ENCODE measurements around the gene SLC9A3. TPM values are rescaled to one million over a fixed set of nuclear protein-coding genes. Genes with fewer than 3 reads are reported as not detected.

The SLC9A3 gene
- total RNA-seq, 1 experiment from 2014 or later, result 3.6 TPM

GRCh38 chr5:534743-535671 lies 10.8 kb upstream of the SLC9A3 start:
- peaks cover 14% of the 10 kb centered on the region for H3K27me3 ChIP-seq
- H3K9me3 ChIP-seq, result no peaks in the 10 kb centered on the region
- no peak for DNase-seq
- no peak overlapping the region for H3K4me3 ChIP-seq
- no peaks in the 10 kb centered on the region for H3K36me3 ChIP-seq

- peaks cover 22% of the 10 kb centered on the region for H3K27me3 ChIP-seq
- DNase-seq, result no peak
- no peaks in the 10 kb centered on the region for H3K36me3 ChIP-seq
- no peak overlapping the region for H3K4me3 ChIP-seq
- no peaks in the 10 kb centered on the region for H3K9me3 ChIP-seq
Observed at GRCh38 chr5:533955-534742, 9.9 kb upstream of the SLC9A3 start.

- no peak for DNase-seq
- Histone ChIP-seq H3K36me3 (no peaks in the 10 kb centered on the region), H3K4me3 (no peak overlapping the region), H3K27me3 (peaks cover 24% of the 10 kb centered on the region), H3K9me3 (no peaks in the 10 kb centered on the region)
Observed at GRCh38 chr5:533243-533954, 9.2 kb upstream of the SLC9A3 start.

- Histone ChIP-seq H3K9me3 (no peaks in the 10 kb centered on the region), H3K4me3 (no peak overlapping the region), H3K36me3 (no peaks in the 10 kb centered on the region), H3K27me3 (peaks cover 27% of the 10 kb centered on the region)
- no peak for DNase-seq
Observed at GRCh38 chr5:532521-533242, 8.4 kb upstream of the SLC9A3 start.

- peaks cover 33% of the 10 kb centered on the region for H3K27me3 ChIP-seq
- no peaks in the 10 kb centered on the region for H3K9me3 ChIP-seq
- H3K36me3 ChIP-seq, result no peaks in the 10 kb centered on the region
- DNase-seq, result no peak
- H3K4me3 ChIP-seq, result no peak overlapping the region
Observed at GRCh38 chr5:531749-532315, 7.6 kb upstream of the SLC9A3 start.

GRCh38 chr5:531101-531748 lies 7.0 kb upstream of the SLC9A3 start:
- H3K27me3 ChIP-seq, result peaks cover 39% of the 10 kb centered on the region
- DNase-seq, result no peak

GRCh38 chr5:530001-530955 lies 6.0 kb upstream of the SLC9A3 start:
- DNase-seq, result no peak
- H3K36me3 ChIP-seq, result no peaks in the 10 kb centered on the region
- H3K4me3 ChIP-seq, result no peak overlapping the region
- peaks cover 49% of the 10 kb centered on the region for H3K27me3 ChIP-seq
- no peaks in the 10 kb centered on the region for H3K9me3 ChIP-seq

More at GRCh38 chr5:531101-531748, 7.0 kb upstream of the SLC9A3 start:
- Histone ChIP-seq H3K4me3 (no peak overlapping the region), H3K36me3 (no peaks in the 10 kb centered on the region), H3K9me3 (no peaks in the 10 kb centered on the region)

GRCh38 chr5:528629-529511 lies 4.6 kb upstream of the SLC9A3 start:
- Histone ChIP-seq H3K36me3 (no peaks in the 10 kb centered on the region), H3K27me3 (peaks cover 58% of the 10 kb centered on the region), H3K9me3 (no peaks in the 10 kb centered on the region), H3K4me3 (no peak overlapping the region)
- no peak for DNase-seq

- H3K9me3 ChIP-seq, result no peaks in the 10 kb centered on the region
- H3K4me3 ChIP-seq, result no peak overlapping the region
- H3K27me3 ChIP-seq, result peaks cover 67% of the 10 kb centered on the region
- no peak for DNase-seq
- H3K36me3 ChIP-seq, result no peaks in the 10 kb centered on the region
Observed at GRCh38 chr5:527646-528628, 3.7 kb upstream of the SLC9A3 start.

GRCh38 chr5:526456-527088 lies 2.3 kb upstream of the SLC9A3 start:
- Histone ChIP-seq H3K27me3 (peaks cover 68% of the 10 kb centered on the region), H3K9me3 (no peaks in the 10 kb centered on the region), H3K4me3 (no peak overlapping the region), H3K36me3 (no peaks in the 10 kb centered on the region)
- DNase-seq, result no peak

GRCh38 chr5:525916-526315 lies 1.7 kb upstream of the SLC9A3 start:
- Histone ChIP-seq H3K27me3 (peaks cover 63% of the 10 kb centered on the region), H3K36me3 (no peaks in the 10 kb centered on the region), H3K4me3 (no peak overlapping the region), H3K9me3 (no peaks in the 10 kb centered on the region)
- no peak for DNase-seq

GRCh38 chr5:524973-525761 lies 918 bp upstream of the SLC9A3 start:
- no peak for DNase-seq
- no peaks in the 10 kb centered on the region for H3K9me3 ChIP-seq
- no peaks in the 10 kb centered on the region for H3K36me3 ChIP-seq
- H3K4me3 ChIP-seq, result no peak overlapping the region
- H3K27me3 ChIP-seq, result peaks cover 60% of the 10 kb centered on the region
